HepG2 (cell line): ENCODE data around the gene EIF5. TPM values are rescaled to one million over a fixed set of nuclear protein-coding genes. Genes with fewer than 3 reads are reported as not detected.
A peak's percentile ranks its signal among the peaks of the same experiment; 100 is the strongest.

Experiments used
- ATRX ChIP-seq: sonication (generic); formaldehyde crosslinking; IDR thresholded peaks from 2 replicates; pipeline ENCODE4 v1.4.0; 2020; ENCODE audit warnings: missing genetic modification reagents, borderline replicate concordance
- DNMT1 ChIP-seq: sonication (generic); formaldehyde crosslinking; IDR thresholded peaks from 2 replicates; pipeline ENCODE4 v1.5.1; 2020; ENCODE audit warnings: mild to moderate bottlenecking, missing genetic modification reagents
- ESRRA ChIP-seq: sonication (generic); formaldehyde crosslinking; IDR thresholded peaks from 2 replicates; pipeline ENCODE4 v1.5.1; 2020; ENCODE audit warnings: mild to moderate bottlenecking, low read depth, missing genetic modification reagents
- HNF4A ChIP-seq: sonication (generic); formaldehyde crosslinking; IDR thresholded peaks from 2 replicates; pipeline ENCODE4 v1.4.0; 2020; ENCODE audit warnings: missing genetic modification reagents
- HNRNPH1 ChIP-seq: fragments of 200-400 bp; formaldehyde crosslinking; optimal IDR thresholded peaks from 2 replicates; pipeline ENCODE3; 2017; ENCODE audit warnings: mild to moderate bottlenecking, low read depth, low read length
- KAT7 ChIP-seq: IDR thresholded peaks from 2 replicates; pipeline ENCODE4 v1.6.1; 2018; ENCODE audit warnings: borderline replicate concordance, missing compliant biosample characterization
- NFIB ChIP-seq: sonication (generic); formaldehyde crosslinking; IDR thresholded peaks from 2 replicates; pipeline ENCODE4 v1.9.0; 2021; ENCODE audit warnings: missing genetic modification reagents, mild to moderate bottlenecking, borderline replicate concordance
- SALL2 ChIP-seq: sonication (generic); formaldehyde crosslinking; IDR thresholded peaks from 2 replicates; pipeline ENCODE4 v1.8.1; 2023; ENCODE audit warnings: mild to moderate bottlenecking, missing genetic modification reagents, inconsistent platforms
- TOPORS ChIP-seq: sonication (generic); formaldehyde crosslinking; IDR thresholded peaks from 2 replicates; pipeline ENCODE4 v1.8.0; 2023; ENCODE audit warnings: mild to moderate bottlenecking, missing genetic modification reagents
- XRCC5 ChIP-seq: fragments of 200-400 bp; formaldehyde crosslinking; optimal IDR thresholded peaks from 2 replicates; pipeline ENCODE3; 2017; ENCODE audit warnings: mild to moderate bottlenecking, low read length
- ZKSCAN5 ChIP-seq: sonication (generic); formaldehyde crosslinking; IDR thresholded peaks from 2 replicates; pipeline ENCODE4 v1.5.1; 2020; ENCODE audit warnings: mild to moderate bottlenecking, missing genetic modification reagents
- ZKSCAN8 ChIP-seq: IDR thresholded peaks from 2 replicates; pipeline ENCODE4 v1.6.1; 2016; ENCODE audit warnings: borderline replicate concordance, missing genetic modification reagents, missing compliant biosample characterization
- ZMYM4 ChIP-seq: sonication (generic); formaldehyde crosslinking; IDR thresholded peaks from 2 replicates; pipeline ENCODE4 v1.8.1; 2023; ENCODE audit warnings: mild to moderate bottlenecking, missing genetic modification reagents
- ZNF17 ChIP-seq: sonication (generic); formaldehyde crosslinking; IDR thresholded peaks from 2 replicates; pipeline ENCODE4 v1.5.0; 2020; ENCODE audit warnings: mild to moderate bottlenecking, missing genetic modification reagents
- ZNF263 ChIP-seq: sonication (generic); formaldehyde crosslinking; IDR thresholded peaks from 2 replicates; pipeline ENCODE4 v1.4.0; 2020; ENCODE audit warnings: missing genetic modification reagents
- ZNF317 ChIP-seq: sonication (generic); formaldehyde crosslinking; IDR thresholded peaks from 2 replicates; pipeline ENCODE4 v1.5.0; 2020; ENCODE audit warnings: mild to moderate bottlenecking, missing genetic modification reagents
- ZNF563 ChIP-seq: sonication (generic); formaldehyde crosslinking; IDR thresholded peaks from 2 replicates; pipeline ENCODE4 v1.8.0; 2022; ENCODE audit warnings: mild to moderate bottlenecking, moderate library complexity, missing genetic modification reagents
- polyA plus RNA-seq, 8 experiments: library from polyadenylated mRNA; depleted of rRNA in 3 of 8; stranded (reverse) in 7 of 8; unstranded in 1 of 8; fragments of >200 nt; fragmentation: Illumina TruSeq in 4 of 8; extraction: Trizol in 4 of 8; gene quantifications; 2 replicates each; pipeline versions ENCODE4 v1.2.1 to v1.2.3, GENCODE V29; 2011 to 2016; ENCODE audit warnings: low read depth in 4 of 8, missing spikeins in 1 of 8, mixed read lengths in 1 of 8; ENCODE audit not compliant: insufficient read depth in 1 of 8
- total RNA-seq, 5 experiments: library from RNA; depleted of rRNA; stranded (reverse); fragments of >200 nt; fragmentation: Illumina TruSeq; extraction: Trizol; gene quantifications; 2 replicates each; pipeline ENCODE4 v1.2.3, GENCODE V29; 2016; ENCODE audit warnings: low read depth in 1 of 5
- TF ChIP-seq, protein P1 (sequence below): sonication (generic); formaldehyde crosslinking; IDR thresholded peaks from 2 replicates; pipeline ENCODE4 v1.5.1; 2020; ENCODE audit warnings: missing genetic modification reagents, mild to moderate bottlenecking, borderline replicate concordance
- TF ChIP-seq, protein P2 (sequence below): sonication (generic); formaldehyde crosslinking; IDR thresholded peaks from 2 replicates; pipeline ENCODE4 v1.5.0; 2020; ENCODE audit warnings: mild to moderate bottlenecking, missing genetic modification reagents
- TF ChIP-seq, protein P3 (sequence below): sonication (generic); formaldehyde crosslinking; IDR thresholded peaks from 2 replicates; pipeline ENCODE4 v1.9.0; 2021; ENCODE audit warnings: missing genetic modification reagents, mild to moderate bottlenecking, borderline replicate concordance
- TF ChIP-seq, protein P4 (sequence below): sonication (generic); formaldehyde crosslinking; IDR thresholded peaks from 2 replicates; pipeline ENCODE4 v1.4.0; 2020; ENCODE audit warnings: missing genetic modification reagents
- TF ChIP-seq, protein P5 (sequence below): IDR thresholded peaks from 2 replicates; pipeline ENCODE4 v1.6.1; 2016; ENCODE audit warnings: missing genetic modification reagents, missing compliant biosample characterization

EIF5 gene
- total and polyA plus RNA-seq, 2 of the 13 experiments (the other 11 are each of a cell fraction or from before 2014, with no cell fraction given): 189 to 281 TPM

DNA sequence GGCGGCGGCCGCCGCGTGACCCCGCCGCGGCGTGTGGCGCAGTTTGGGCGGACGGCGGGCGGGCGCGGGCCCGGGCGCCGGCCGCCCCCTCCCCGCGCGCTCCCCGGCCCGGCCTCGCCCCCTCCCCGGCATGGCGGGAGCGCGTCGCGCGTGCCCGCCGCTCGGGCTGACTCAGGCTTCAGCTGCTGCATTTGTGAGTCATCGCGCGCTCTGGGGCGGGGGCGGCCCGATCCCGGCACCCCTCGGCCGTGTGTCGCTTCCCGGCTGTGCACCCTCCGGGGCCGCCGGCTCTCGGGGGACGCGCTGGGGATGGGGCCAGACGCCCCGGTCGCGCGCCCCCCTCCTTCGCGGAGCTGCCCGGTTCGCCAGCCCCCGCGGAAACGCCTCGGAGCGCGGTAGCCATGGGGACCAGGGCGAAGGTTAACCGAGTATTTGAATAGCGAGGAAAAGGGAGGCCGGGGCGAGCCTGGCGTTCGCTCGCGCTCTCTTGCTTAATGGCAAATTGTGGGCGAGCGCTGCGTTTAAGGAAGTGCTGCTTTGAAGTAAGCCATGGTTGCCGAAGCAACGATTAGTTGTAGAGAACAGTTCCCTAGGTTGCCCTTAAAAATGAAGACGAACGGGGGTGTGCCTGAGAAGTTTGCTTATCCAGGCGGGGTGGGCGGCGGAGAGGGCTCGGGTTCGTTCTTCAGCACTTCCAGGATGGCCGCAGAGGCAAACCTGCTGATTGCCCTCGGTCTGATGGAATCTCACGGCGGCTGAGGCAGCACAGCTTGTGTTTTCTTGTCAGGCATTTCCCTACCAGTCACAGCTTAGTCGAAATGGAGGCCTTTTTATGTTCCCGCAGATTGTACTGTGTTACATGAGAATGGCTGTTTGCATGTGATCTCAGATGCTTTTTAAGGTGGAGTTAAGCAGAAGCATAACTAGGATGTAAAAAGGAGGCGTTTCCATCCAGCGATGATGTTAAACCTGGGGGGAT lies 896 bp downstream of the EIF5 start (continued):
- TF ChIP-seq, protein P1, sequence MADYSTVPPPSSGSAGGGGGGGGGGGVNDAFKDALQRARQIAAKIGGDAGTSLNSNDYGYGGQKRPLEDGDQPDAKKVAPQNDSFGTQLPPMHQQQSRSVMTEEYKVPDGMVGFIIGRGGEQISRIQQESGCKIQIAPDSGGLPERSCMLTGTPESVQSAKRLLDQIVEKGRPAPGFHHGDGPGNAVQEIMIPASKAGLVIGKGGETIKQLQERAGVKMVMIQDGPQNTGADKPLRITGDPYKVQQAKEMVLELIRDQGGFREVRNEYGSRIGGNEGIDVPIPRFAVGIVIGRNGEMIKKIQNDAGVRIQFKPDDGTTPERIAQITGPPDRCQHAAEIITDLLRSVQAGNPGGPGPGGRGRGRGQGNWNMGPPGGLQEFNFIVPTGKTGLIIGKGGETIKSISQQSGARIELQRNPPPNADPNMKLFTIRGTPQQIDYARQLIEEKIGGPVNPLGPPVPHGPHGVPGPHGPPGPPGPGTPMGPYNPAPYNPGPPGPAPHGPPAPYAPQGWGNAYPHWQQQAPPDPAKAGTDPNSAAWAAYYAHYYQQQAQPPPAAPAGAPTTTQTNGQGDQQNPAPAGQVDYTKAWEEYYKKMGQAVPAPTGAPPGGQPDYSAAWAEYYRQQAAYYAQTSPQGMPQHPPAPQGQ: no peak
- TF ChIP-seq ZKSCAN8 (CRISPR knock-in tag): no peak
- no peak for TF ChIP-seq DNMT1 (CRISPR knock-in tag)
- TF ChIP-seq, protein P2, sequence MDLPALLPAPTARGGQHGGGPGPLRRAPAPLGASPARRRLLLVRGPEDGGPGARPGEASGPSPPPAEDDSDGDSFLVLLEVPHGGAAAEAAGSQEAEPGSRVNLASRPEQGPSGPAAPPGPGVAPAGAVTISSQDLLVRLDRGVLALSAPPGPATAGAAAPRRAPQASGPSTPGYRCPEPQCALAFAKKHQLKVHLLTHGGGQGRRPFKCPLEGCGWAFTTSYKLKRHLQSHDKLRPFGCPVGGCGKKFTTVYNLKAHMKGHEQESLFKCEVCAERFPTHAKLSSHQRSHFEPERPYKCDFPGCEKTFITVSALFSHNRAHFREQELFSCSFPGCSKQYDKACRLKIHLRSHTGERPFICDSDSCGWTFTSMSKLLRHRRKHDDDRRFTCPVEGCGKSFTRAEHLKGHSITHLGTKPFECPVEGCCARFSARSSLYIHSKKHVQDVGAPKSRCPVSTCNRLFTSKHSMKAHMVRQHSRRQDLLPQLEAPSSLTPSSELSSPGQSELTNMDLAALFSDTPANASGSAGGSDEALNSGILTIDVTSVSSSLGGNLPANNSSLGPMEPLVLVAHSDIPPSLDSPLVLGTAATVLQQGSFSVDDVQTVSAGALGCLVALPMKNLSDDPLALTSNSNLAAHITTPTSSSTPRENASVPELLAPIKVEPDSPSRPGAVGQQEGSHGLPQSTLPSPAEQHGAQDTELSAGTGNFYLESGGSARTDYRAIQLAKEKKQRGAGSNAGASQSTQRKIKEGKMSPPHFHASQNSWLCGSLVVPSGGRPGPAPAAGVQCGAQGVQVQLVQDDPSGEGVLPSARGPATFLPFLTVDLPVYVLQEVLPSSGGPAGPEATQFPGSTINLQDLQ (CRISPR knock-in tag): no peak
- no peak for TF ChIP-seq ATRX
- TF ChIP-seq, protein P3, sequence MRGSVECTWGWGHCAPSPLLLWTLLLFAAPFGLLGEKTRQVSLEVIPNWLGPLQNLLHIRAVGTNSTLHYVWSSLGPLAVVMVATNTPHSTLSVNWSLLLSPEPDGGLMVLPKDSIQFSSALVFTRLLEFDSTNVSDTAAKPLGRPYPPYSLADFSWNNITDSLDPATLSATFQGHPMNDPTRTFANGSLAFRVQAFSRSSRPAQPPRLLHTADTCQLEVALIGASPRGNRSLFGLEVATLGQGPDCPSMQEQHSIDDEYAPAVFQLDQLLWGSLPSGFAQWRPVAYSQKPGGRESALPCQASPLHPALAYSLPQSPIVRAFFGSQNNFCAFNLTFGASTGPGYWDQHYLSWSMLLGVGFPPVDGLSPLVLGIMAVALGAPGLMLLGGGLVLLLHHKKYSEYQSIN (CRISPR knock-in tag): no peak
- TF ChIP-seq ZMYM4 (CRISPR knock-in tag): no peak; the same call in 1 of the 2 replicates
- TF ChIP-seq HNRNPH1: no peak
- TF ChIP-seq TOPORS (CRISPR knock-in tag): no peak
- TF ChIP-seq ZNF317 (CRISPR knock-in tag): no peak
- TF ChIP-seq KAT7 (CRISPR knock-in tag): no peak; the same call in 1 of the 2 replicates
- TF ChIP-seq ZNF563: no peak
- peak; percentile 27; the same call in 1 of the 2 replicates for TF ChIP-seq HNF4A (CRISPR knock-in tag)
- TF ChIP-seq XRCC5: peak; percentile 29
- 0 out of 2 replicates have a peak, but pooled peaks have one; percentile 16 for TF ChIP-seq ZNF263 (CRISPR knock-in tag)
- TF ChIP-seq ZKSCAN5 (CRISPR knock-in tag): no peak
- no peak for TF ChIP-seq ESRRA
- TF ChIP-seq SALL2 (CRISPR knock-in tag): no peak
- no peak for TF ChIP-seq NFIB
- TF ChIP-seq, protein P4, sequence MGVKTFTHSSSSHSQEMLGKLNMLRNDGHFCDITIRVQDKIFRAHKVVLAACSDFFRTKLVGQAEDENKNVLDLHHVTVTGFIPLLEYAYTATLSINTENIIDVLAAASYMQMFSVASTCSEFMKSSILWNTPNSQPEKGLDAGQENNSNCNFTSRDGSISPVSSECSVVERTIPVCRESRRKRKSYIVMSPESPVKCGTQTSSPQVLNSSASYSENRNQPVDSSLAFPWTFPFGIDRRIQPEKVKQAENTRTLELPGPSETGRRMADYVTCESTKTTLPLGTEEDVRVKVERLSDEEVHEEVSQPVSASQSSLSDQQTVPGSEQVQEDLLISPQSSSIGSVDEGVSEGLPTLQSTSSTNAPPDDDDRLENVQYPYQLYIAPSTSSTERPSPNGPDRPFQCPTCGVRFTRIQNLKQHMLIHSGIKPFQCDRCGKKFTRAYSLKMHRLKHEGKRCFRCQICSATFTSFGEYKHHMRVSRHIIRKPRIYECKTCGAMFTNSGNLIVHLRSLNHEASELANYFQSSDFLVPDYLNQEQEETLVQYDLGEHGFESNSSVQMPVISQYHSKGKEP: no peak
- no peak for TF ChIP-seq ZNF17
- TF ChIP-seq, protein P5, sequence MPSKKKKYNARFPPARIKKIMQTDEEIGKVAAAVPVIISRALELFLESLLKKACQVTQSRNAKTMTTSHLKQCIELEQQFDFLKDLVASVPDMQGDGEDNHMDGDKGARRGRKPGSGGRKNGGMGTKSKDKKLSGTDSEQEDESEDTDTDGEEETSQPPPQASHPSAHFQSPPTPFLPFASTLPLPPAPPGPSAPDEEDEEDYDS: no peak
